ENCODE measurements around the gene BAD.
A peak's percentile ranks its signal among the peaks of the same experiment; 100 is the strongest.

BAD gene

GRCh38 chr11:64244107-64244506 lies 40.4 kb downstream of the BAD start:
- no peak for DNase-seq (ENCODE audit: low read depth in 2 of 2)

- DNase-seq (ENCODE audit: low read depth in 2 of 2): no peak
Measured at GRCh38 chr11:64243236-64243854, 41.1 kb downstream of the BAD start.

GRCh38 chr11:64241491-64242374 lies 42.7 kb downstream of the BAD start:
- no peak for DNase-seq (ENCODE audit: low read depth in 2 of 2)

GRCh38 chr11:64241241-64241490 lies 43.3 kb downstream of the BAD start:
- peak; percentile 100 for DNase-seq (ENCODE audit: low read depth in 2 of 2)

GRCh38 chr11:64240435-64241240 lies 43.8 kb downstream of the BAD start, which contains the start of gene FKBP2:
FKBP2 (plus strand) TSS chr11:64241095; CDS start chr11:64242388, 1,293 bp downstream.
- DNase-seq (ENCODE audit: low read depth in 2 of 2): peak; percentile 96 to 98

- DNase-seq (ENCODE audit: low read depth in 2 of 2): no peak
Measured at GRCh38 chr11:64239662-64240434, 44.6 kb downstream of the BAD start.

- no peak for DNase-seq (ENCODE audit: low read depth in 2 of 2)
Measured at GRCh38 chr11:64238999-64239398, 45.5 kb downstream of the BAD start.

GRCh38 chr11:64238076-64238475 lies 46.4 kb downstream of the BAD start:
- no peak for DNase-seq (ENCODE audit: low read depth in 2 of 2)

GRCh38 chr11:64237484-64237951 lies 46.9 kb downstream of the BAD start:
- no peak for DNase-seq (ENCODE audit: low read depth in 2 of 2)

GRCh38 chr11:64235437-64236161 lies 48.9 kb downstream of the BAD start:
- DNase-seq (ENCODE audit: low read depth in 2 of 2): no peak

- peak in 1 of 2 donors; percentile 44 for DNase-seq (ENCODE audit: low read depth in 2 of 2)
Measured at GRCh38 chr11:64234647-64235379, 49.7 kb downstream of the BAD start.

GRCh38 chr11:64233913-64234586 lies 50.4 kb downstream of the BAD start, which contains the start of gene VEGFB:
VEGFB (plus strand) TSS chr11:64234584; CDS start chr11:64234834, 250 bp downstream.
- DNase-seq (ENCODE audit: low read depth in 2 of 2): peak; percentile 64 to 69

- DNase-seq (ENCODE audit: low read depth in 2 of 2): no peak
Measured at GRCh38 chr11:64232967-64233315, 51.5 kb downstream of the BAD start.

GRCh38 chr11:64232182-64232966 lies 52.1 kb downstream of the BAD start:
- no peak for DNase-seq (ENCODE audit: low read depth in 2 of 2)

GRCh38 chr11:64231546-64231945 lies 52.9 kb downstream of the BAD start:
- no peak for DNase-seq (ENCODE audit: low read depth in 2 of 2)

GRCh38 chr11:64230985-64231365 lies 53.5 kb downstream of the BAD start:
- no peak for DNase-seq (ENCODE audit: low read depth in 2 of 2)

GRCh38 chr11:64230171-64230984 lies 54.1 kb downstream of the BAD start, which contains the start of gene DNAJC4:
DNAJC4 (plus strand) TSS chr11:64230548; CDS start chr11:64230855, 307 bp downstream.
- peak; percentile 67 to 82 for DNase-seq (ENCODE audit: low read depth in 2 of 2)

- no peak for DNase-seq (ENCODE audit: low read depth in 2 of 2)
Measured at GRCh38 chr11:64229744-64230170, 54.7 kb downstream of the BAD start.

Measured in stimulated activated CD4-positive, alpha-beta T cell treated with anti-CD3 and anti-CD28 coated beads, Interleukin-1b, Interleukin-23, amount 100 ng/mL, for 4 hours (primary cell).